Endothelial cell of umbilical vein (primary cell): ENCODE data around the gene SEZ6. TPM values are rescaled to one million over a fixed set of nuclear protein-coding genes. Genes with fewer than 3 reads are reported as not detected.

Experiments
- BruUV-seq: library from RNA; stranded (reverse); fragments of 400-500 nt; replicated peaks from 2 replicates; lab custom pipeline; 2021; lab: Mats Ljungman, UMichigan
- CTCF ChIA-PET: fragments of 300-600, 350-600 bp; sonication (Branson Sonifier 250); formaldehyde crosslinking; loops from one replicate; lab custom pipeline; 2021; ENCODE audit warnings: antibody characterized with exemption, inconsistent platforms; lab: Charles Lee
- POLR2A ChIA-PET: fragments of 300-600, 350-600 bp; sonication (Branson Sonifier 250); formaldehyde crosslinking; loops from one replicate; lab custom pipeline; 2021; ENCODE audit warnings: antibody characterized with exemption, inconsistent platforms; lab: Charles Lee
- DNase-seq: peaks from one replicate; pipeline ENCODE4 v3.0.0-alpha.2; 2011; ENCODE audit warnings: low read depth, low spot score
- FAIRE-seq: peaks from 2 replicates; lab custom pipeline; 2011; peaks lifted over from hg19 to GRCh38; lab: Jason Lieb, UNC
- H2AFZ ChIP-seq: 2 replicates; pipeline ENCODE4 v1.6.0; 2012; ENCODE audit warnings: low read depth, low read length, control low read depth, inconsistent platforms
- H3K27ac ChIP-seq: 2 replicates; pipeline ENCODE4 v1.5.1; 2011; ENCODE audit warnings: low read depth, mild to moderate bottlenecking, control low read depth, low read length, moderate library complexity; ENCODE audit not compliant: insufficient read depth
- H3K27me3 ChIP-seq, 2 experiments: 2 replicates each; pipeline versions ENCODE4 v1.6.0 to v1.6.1; 2011; ENCODE audit warnings: low read length in 2 of 2, mixed read lengths in 1 of 2; ENCODE audit not compliant: control insufficient read depth in 2 of 2, insufficient read depth in 2 of 2
- H3K36me3 ChIP-seq, 2 experiments: 2 replicates in 1 of 2; 3 replicates in 1 of 2; pipeline ENCODE4 v1.5.1; 2011; ENCODE audit warnings: low read length in 2 of 2, mild to moderate bottlenecking in 1 of 2, moderate library complexity in 1 of 2; ENCODE audit not compliant: control insufficient read depth in 2 of 2, insufficient read depth in 2 of 2; ENCODE audit errors: extremely low read depth in 1 of 2
- H3K4me1 ChIP-seq: 3 replicates; pipeline ENCODE4 v1.5.1; 2011; ENCODE audit warnings: mild to moderate bottlenecking, low read length; ENCODE audit not compliant: control insufficient read depth, insufficient read depth; ENCODE audit errors: extremely low read depth
- H3K4me2 ChIP-seq: 2 replicates; pipeline ENCODE4 v1.6.1; 2011; ENCODE audit warnings: low read length, control low read depth, mixed read lengths; ENCODE audit not compliant: insufficient read depth
- H3K4me3 ChIP-seq, 3 experiments: fragments of 200-600 bp in 1 of 3; sonication (generic), shearing (Covaris generic) in 1 of 3; replicated peaks in 1 of 3; 2 replicates each; pipeline ENCODE4 v1.5.1; 2011 to 2016; ENCODE audit warnings: control low read depth in 3 of 3, low read length in 3 of 3, mild to moderate bottlenecking in 2 of 3, inconsistent platforms in 1 of 3, low read depth in 1 of 3, moderate library complexity in 1 of 3; ENCODE audit not compliant: insufficient read depth in 1 of 3
- H3K79me2 ChIP-seq: 2 replicates; pipeline ENCODE4 v1.6.0; 2012; ENCODE audit warnings: low read length, inconsistent platforms; ENCODE audit not compliant: control insufficient read depth, insufficient read depth
- H3K9ac ChIP-seq: replicated peaks from 2 replicates; pipeline ENCODE3; 2011; ENCODE audit warnings: low read length, control low read depth; ENCODE audit not compliant: insufficient read depth; ENCODE audit errors: extremely low read depth
- H3K9me1 ChIP-seq: replicated peaks from 3 replicates; pipeline ENCODE4 v1.6.0; 2011; ENCODE audit warnings: mild to moderate bottlenecking, low read length; ENCODE audit not compliant: control insufficient read depth, insufficient read depth; ENCODE audit errors: extremely low read depth
- H3K9me3 ChIP-seq: replicated peaks from 2 replicates; pipeline ENCODE4 v1.5.1; 2012; ENCODE audit warnings: low read length, inconsistent platforms; ENCODE audit not compliant: control insufficient read depth, insufficient read depth
- H4K20me1 ChIP-seq: replicated peaks from 2 replicates; pipeline ENCODE3; 2011; ENCODE audit warnings: mild to moderate bottlenecking, low read length; ENCODE audit not compliant: control insufficient read depth, insufficient read depth; ENCODE audit errors: extremely low read depth
- EZH2 ChIP-seq: IDR thresholded peaks from 2 replicates; pipeline ENCODE4 v1.6.1; 2012; ENCODE audit warnings: borderline replicate concordance, low read depth, mild to moderate bottlenecking, moderate library complexity, low read length, inconsistent platforms; ENCODE audit not compliant: severe bottlenecking
- FOS ChIP-seq: IDR thresholded peaks from 2 replicates; pipeline ENCODE4 v1.6.1; 2011; ENCODE audit warnings: mild to moderate bottlenecking, low read length, moderate library complexity, borderline replicate concordance; ENCODE audit not compliant: insufficient read depth
- GATA2 ChIP-seq: IDR thresholded peaks from 2 replicates; pipeline ENCODE4 v1.7.0; 2011; ENCODE audit warnings: low read depth, mild to moderate bottlenecking, moderate library complexity, mixed read lengths, low read length; ENCODE audit not compliant: insufficient read length, insufficient read depth
- JUN ChIP-seq: IDR thresholded peaks from 2 replicates; pipeline ENCODE4 v1.6.1; 2011; ENCODE audit warnings: borderline replicate concordance, low read depth; ENCODE audit not compliant: insufficient read length, insufficient read depth
- MYC ChIP-seq: IDR thresholded peaks from one replicate; pipeline ENCODE4 v1.6.1; 2011; ENCODE audit warnings: mild to moderate bottlenecking, low read depth, low read length
- POLR2A ChIP-seq: IDR thresholded peaks from 2 replicates; pipeline ENCODE4 v1.6.1; 2012; ENCODE audit warnings: low read depth, mild to moderate bottlenecking, control low read depth, low read length
- POLR2AphosphoS5 ChIP-seq: IDR thresholded peaks from 2 replicates; pipeline ENCODE4 v1.6.1; 2012; ENCODE audit warnings: low read depth, mild to moderate bottlenecking, control low read depth, low read length, moderate library complexity; ENCODE audit not compliant: insufficient read depth
- dilution Hi-C: fragments of 300-500 bp; cut with MboI; formaldehyde crosslinking; loops from one replicate; pipeline ENCODE4 v1.15.0; 2019; ENCODE audit warnings: low sequenced_read_pairs; ENCODE audit not compliant: extremely low pct_ligation_motif_present
- intact Hi-C: fragments of 100-400 bp; cut with micrococcal nuclease; formaldehyde crosslinking; loops from one replicate; pipeline ENCODE4 v1.10.0; 2022
- polyA plus RNA-seq, 4 experiments: library from polyadenylated mRNA; depleted of rRNA in 3 of 4; stranded (reverse) in 3 of 4; unstranded in 1 of 4; fragments of >200 nt; gene quantifications; 2 replicates each; pipeline versions ENCODE4 v1.2.1 to v1.2.3, GENCODE V29; 2011 to 2012; ENCODE audit warnings: missing spikeins in 1 of 4
- total RNA-seq: library from RNA; stranded (reverse); gene quantifications from 2 replicates; pipeline ENCODE4 v1.2.3, GENCODE V29; 2021
- TF ChIP-seq, protein P1 (sequence below): IDR thresholded peaks from 2 replicates; pipeline ENCODE4 v1.6.1; 2011; ENCODE audit not compliant: insufficient read depth, insufficient read length
- TF ChIP-seq, protein P2 (sequence below), 2 donors: IDR thresholded peaks; 1 replicate in 1 of 2; 2 replicates in 1 of 2; pipeline ENCODE4 v1.5.1; 2011; ENCODE audit warnings: low read length in 2 of 2, mild to moderate bottlenecking in 2 of 2, moderate library complexity in 2 of 2, control low read depth in 1 of 2, inconsistent platforms in 1 of 2, low read depth in 1 of 2; ENCODE audit not compliant: insufficient read depth in 1 of 2; ENCODE audit errors: extremely low read depth in 1 of 2

SEZ6 gene
- total and polyA plus RNA-seq, 2 donors (not counting 3 experiments of a cell fraction or from before 2014, with no cell fraction given), result not detected

DNA sequence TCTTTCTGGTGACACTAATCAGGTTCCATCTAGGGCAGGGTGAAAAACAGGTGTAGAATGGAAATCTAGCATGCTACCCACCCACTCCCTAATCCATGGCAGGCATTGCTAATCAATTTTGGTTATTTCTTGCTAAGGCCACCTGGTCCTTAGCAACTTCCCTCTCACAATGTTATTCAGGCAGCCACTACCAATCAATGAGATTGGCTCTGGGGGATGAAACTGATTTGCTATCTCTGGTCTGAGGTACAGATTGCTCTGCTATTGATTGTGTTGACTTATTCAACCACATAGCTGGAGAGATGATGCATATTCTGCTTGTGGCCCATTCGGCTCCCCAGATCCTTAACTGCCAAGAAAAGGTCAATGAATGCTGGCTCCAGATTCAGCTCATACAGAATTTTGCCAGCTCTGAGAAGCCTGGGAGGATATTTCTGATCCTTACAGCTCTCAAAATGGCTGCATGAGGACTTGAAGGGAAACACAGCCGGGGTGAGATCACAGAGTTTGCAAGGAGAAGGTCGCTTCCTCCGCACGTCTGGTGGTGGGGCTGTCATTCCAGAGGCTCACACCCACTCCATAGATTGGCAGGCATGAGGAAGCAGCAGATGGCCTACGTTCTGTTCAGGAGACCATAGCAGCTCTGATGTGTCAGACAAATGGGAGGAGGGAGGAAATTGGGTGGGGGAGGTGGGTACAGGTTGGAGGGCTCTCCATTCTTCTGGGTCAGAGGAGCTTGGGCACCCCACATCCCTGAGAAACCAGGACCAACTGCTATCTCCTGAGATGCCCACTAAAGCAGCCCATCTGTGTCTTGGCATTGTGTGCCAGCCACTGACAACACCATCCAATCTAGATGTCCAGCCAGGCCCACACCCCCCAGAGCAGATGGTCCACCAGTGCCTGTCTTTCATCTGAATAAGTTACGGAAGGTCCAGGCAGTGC is 22.3 kb downstream of the SEZ6 start:
- Histone ChIP-seq H3K4me3 (no peak overlapping the region), H3K36me3 (no peaks in the 10 kb centered on the region), H3K27me3 (peaks cover 0 to 8% of the 10 kb centered on the region in 2 experiments), H3K4me2 (no peak overlapping the region), H3K4me1 (peaks cover 17% of the 10 kb centered on the region), H3K27ac (peak overlapping the region; percentile 30), H3K9me3 (no peaks in the 10 kb centered on the region), H4K20me1 (no peaks in the 10 kb centered on the region), H3K9ac (no peak overlapping the region), H2AFZ (no peak overlapping the region), H3K79me2 (no peaks in the 10 kb centered on the region), H3K9me1 (no peaks in the 10 kb centered on the region)
- no TSS peak for BruUV-seq
- peak; percentile 63 for FAIRE-seq
- no peak for DNase-seq
- TF ChIP-seq, protein P1, sequence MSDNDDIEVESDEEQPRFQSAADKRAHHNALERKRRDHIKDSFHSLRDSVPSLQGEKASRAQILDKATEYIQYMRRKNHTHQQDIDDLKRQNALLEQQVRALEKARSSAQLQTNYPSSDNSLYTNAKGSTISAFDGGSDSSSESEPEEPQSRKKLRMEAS, result no peak
- no peak for TF ChIP-seq POLR2AphosphoS5
- no peak for TF ChIP-seq GATA2
- TF ChIP-seq JUN, result no peak
- TF ChIP-seq EZH2, result no peak
- TF ChIP-seq, protein P2, sequence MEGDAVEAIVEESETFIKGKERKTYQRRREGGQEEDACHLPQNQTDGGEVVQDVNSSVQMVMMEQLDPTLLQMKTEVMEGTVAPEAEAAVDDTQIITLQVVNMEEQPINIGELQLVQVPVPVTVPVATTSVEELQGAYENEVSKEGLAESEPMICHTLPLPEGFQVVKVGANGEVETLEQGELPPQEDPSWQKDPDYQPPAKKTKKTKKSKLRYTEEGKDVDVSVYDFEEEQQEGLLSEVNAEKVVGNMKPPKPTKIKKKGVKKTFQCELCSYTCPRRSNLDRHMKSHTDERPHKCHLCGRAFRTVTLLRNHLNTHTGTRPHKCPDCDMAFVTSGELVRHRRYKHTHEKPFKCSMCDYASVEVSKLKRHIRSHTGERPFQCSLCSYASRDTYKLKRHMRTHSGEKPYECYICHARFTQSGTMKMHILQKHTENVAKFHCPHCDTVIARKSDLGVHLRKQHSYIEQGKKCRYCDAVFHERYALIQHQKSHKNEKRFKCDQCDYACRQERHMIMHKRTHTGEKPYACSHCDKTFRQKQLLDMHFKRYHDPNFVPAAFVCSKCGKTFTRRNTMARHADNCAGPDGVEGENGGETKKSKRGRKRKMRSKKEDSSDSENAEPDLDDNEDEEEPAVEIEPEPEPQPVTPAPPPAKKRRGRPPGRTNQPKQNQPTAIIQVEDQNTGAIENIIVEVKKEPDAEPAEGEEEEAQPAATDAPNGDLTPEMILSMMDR (IDR thresholded peaks at IDR 0.05; ENCODE audit: extremely low read depth in 1 of 2, insufficient read depth in 1 of 2, low read depth in 1 of 2, low read length in 2 of 2), result no peak
- TF ChIP-seq MYC, result no peak
- TF ChIP-seq POLR2A, result no peak
- TF ChIP-seq FOS, result no peak
- intact Hi-C loops (no loop called here), dilution Hi-C loops (no loop called here)
- ChIA-PET CTCF (interaction anchor here (0.7 to 1.7 kb wide), 4 partner anchors 15 to 134 kb away, joined by 3 to 4 read pairs (median 3); no protein-coding TSS in a partner anchor), POLR2A (no interaction called here)
